Choroid plexus epithelial cell (primary cell): ENCODE data around the gene FHAD1.

Experiments
- DNase-seq: peaks from one replicate; pipeline ENCODE4 v3.0.0-alpha.2; 2010; ENCODE audit warnings: low read depth
- H3K4me3 ChIP-seq: 2 replicates; pipeline ENCODE4 v1.5.1; 2011; ENCODE audit warnings: low read depth, mild to moderate bottlenecking, control low read depth, low read length, moderate library complexity
- CTCF ChIP-seq: conservative IDR thresholded peaks from 2 replicates; pipeline ENCODE4 v1.5.1; 2011; ENCODE audit warnings: low read depth, mild to moderate bottlenecking, control low read depth, inconsistent platforms, low read length, moderate library complexity

FHAD1 gene

DNA sequence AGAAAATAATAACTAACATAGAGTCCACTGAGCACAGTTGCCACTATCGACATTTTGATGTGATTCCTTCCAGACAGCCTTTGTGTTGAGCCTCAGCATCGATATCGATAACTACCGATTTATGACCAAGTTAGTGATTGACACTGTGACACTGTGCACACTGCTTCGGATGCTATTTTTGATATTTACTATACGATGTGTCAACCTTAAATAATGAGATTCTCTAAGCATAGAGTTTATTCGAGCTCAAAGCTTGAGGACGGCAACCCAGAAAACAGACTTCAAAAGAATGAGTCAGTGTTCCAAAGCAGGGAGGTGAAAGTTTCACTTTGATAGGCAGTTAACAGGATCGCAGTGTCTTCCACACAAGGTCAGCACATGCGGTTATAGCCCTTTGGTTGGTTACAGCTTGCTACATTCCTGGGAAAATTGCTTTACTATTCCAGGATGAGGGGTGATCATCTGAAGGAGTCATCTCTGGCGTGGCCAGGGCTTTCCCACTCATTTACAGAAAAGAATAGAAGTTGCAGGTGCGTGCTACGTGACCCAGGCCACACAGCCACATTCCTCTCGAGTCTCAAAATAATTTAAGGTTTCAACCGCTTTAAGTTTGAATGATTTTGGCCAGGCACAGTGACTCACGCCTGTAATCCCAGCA lies 109.1 kb downstream of the FHAD1 start:
- peak; percentile 55 for DNase-seq
- H3K4me3 ChIP-seq, result no peak overlapping the region
- no peak for TF ChIP-seq CTCF

GRCh38 chr1:15357612-15358207 lies 110.7 kb downstream of the FHAD1 start:
- DNase-seq, result no peak
- TF ChIP-seq CTCF, result no peak

GRCh38 chr1:15358565-15359133 lies 111.6 kb downstream of the FHAD1 start:
- H3K4me3 ChIP-seq, result no peak overlapping the region
- TF ChIP-seq CTCF, result no peak
- DNase-seq, result no peak

More at GRCh38 chr1:15357612-15358207, 110.7 kb downstream of the FHAD1 start:
- no peak overlapping the region for H3K4me3 ChIP-seq

DNA sequence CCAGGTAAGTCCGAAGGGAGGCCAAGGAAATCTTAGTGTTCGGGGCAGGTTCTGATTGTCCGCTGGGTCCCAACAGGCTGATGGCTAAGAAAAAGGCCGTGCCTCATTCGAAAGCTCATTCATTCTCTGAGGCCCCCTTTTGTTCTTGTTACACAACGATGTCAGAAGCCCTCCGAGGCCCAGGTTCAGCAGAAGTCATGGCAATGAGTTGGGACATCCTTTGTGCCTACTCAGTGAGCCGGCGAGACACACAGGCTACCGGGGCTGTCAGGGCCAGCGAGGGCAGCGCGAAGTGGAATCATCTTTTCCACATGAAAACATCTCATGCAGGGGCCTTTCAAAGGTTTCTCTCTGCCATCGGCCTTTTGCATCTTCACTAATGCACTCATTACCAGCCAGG lies 113.7 kb downstream of the FHAD1 start:
- no peak for DNase-seq
- no peak for TF ChIP-seq CTCF
- H3K4me3 ChIP-seq, result no peak overlapping the region

DNA sequence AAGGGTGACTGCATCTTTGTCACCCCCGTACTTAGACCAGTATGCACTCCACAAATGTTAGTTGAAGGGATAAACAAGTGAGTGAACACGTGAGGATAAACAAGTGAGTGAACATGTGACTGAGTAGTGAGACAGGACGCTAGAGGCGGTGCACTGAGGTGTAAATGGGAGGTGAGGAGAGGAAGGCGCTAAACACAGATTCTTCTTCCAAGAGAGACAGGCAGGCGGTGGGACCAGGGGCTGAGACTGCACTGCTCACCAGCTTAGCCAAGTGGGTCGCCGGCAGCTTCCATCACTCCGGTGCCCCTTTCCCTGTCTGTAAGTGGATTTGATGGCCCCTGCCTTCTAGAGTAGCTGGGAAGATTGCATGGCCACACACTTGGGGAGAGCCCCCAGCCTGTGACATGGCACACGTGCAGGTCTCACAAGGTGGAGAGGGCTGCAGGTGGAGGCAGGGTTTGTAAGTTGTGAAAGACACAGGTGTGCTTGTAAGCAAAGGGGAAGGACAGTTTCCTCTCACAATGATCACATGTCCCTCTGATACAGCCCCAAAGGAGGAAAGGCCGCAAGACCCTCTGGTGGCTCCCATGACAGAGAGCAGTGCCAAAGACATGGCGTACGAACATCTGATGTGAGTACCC lies 115.2 kb downstream of the FHAD1 start:
- DNase-seq, result no peak
- no peak for TF ChIP-seq CTCF
- no peak overlapping the region for H3K4me3 ChIP-seq

GRCh38 chr1:15362737-15363128 lies 115.7 kb downstream of the FHAD1 start:
- no peak for DNase-seq
- no peak for TF ChIP-seq CTCF

GRCh38 chr1:15364740-15365139 lies 117.7 kb downstream of the FHAD1 start:
- DNase-seq, result no peak
- TF ChIP-seq CTCF, result no peak
- no peak overlapping the region for H3K4me3 ChIP-seq

More at GRCh38 chr1:15362737-15363128, 115.7 kb downstream of the FHAD1 start:
- H3K4me3 ChIP-seq, result no peak overlapping the region
